HPDE6-E6E7 (cell line): ENCODE measurements around the gene TBC1D32.
"Not testable (repeated sequence)": the region's sequence is repeated elsewhere in the genome, so short reads cannot be mapped to it uniquely, and the experiment has no call there.

ENCODE experiments used
- DNase-seq: peaks from one replicate; pipeline ENCODE4 v3.0.0; 2011; ENCODE audit warnings: missing footprints; ENCODE audit errors: extremely low spot score

TBC1D32 gene

GRCh38 chr6:121321282-121321681 lies 13.0 kb downstream of the TBC1D32 start:
- DNase-seq = no peak

GRCh38 chr6:121319603-121320002 lies 14.7 kb downstream of the TBC1D32 start:
- DNase-seq = no peak

DNA sequence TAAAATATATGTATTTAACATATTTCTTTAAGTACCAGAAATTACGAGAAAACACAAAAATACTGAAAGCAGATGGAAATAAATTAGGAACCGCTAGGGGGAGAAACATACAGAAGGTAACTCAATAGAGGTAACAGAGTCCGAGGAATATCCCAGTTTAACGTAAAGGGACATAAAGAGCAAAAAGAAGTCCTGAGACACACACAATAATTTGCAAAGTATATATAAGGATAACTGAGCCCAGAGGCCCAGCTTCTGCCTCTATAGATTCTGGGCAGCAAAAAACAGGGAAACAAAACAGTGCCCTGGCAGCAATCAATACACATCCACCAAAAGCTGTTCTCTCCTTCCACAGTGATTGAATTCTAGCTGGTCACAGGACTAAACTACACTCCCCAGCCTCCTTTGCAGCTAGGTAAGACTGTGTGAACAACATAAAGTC lies 15.1 kb downstream of the TBC1D32 start:
- DNase-seq = no peak

GRCh38 chr6:121314381-121315112 lies 19.7 kb downstream of the TBC1D32 start:
- DNase-seq = no peak

DNA sequence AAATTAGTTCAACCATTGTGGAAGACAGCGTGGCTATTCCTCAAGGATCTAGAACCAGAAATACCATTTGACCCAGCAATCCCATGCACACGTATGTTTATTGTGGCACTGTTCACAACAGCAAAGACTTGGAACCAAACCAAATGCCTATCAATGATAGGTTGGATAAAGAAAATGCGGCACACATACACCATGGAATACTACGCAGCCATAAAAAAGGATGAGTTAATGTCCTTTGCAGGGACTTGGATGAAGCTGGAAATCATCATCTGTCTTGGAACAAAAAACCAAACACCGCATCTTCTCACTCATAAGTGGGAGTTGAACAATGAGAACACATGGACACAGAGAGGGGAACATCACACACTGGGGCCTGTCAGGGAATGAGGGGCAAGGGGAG lies 22.5 kb downstream of the TBC1D32 start:
- not testable (repeated sequence) for DNase-seq

GRCh38 chr6:121310495-121310894 lies 23.8 kb downstream of the TBC1D32 start:
- DNase-seq = no peak

DNA sequence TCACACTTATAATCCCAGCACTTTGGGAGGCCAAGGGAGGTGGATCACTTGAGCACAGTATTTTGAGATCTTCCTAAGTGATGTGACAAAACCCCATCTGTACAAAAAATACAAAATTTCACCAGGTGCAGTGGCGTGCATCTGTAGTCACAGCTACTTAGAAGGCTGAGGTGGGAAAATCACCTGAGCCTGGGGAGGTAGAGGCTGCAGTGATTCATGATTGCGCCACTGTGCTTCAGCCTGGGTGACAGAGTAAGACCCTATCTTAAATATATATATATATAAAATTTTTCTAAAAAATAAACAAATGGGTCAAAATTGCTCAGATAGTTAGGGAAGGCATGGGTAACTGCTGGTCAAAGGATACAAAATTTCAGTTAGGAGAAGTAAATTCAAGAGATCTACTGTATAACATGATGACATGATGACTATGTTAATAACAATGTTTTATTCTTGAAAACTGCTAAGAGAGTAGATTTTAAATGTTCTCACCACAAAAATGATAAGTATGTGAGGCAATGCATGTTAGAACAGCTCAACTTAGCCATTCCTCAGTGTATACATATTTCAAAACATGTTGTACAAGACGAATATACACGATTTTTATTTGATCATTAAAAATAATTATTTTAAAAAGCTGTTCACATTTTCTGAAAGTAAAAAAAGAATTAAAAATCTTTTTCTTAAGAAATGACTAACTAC lies 24.4 kb downstream of the TBC1D32 start:
- no peak for DNase-seq

- peak; percentile 17 for DNase-seq
Observed at GRCh38 chr6:121305957-121306607, 28.2 kb downstream of the TBC1D32 start.

DNA sequence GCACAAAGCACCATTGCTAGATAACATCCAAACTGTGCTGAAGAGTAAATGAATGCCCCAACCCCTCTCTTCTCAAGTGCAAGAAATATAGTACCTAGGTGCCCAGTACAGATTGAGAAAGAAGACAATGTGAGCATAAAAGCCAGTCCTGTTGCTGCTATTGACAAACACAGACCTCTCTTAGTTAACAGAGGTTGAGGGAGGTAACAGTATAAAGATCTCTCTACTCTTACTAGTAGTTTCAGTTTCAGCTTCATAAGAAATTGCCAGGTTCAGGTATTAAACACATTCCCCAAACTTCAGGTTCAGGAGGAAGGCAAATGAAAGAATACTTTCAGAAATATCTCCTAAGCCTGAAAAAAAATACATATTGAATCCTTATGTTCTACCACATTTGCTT lies 31.4 kb downstream of the TBC1D32 start:
- no peak for DNase-seq

DNA sequence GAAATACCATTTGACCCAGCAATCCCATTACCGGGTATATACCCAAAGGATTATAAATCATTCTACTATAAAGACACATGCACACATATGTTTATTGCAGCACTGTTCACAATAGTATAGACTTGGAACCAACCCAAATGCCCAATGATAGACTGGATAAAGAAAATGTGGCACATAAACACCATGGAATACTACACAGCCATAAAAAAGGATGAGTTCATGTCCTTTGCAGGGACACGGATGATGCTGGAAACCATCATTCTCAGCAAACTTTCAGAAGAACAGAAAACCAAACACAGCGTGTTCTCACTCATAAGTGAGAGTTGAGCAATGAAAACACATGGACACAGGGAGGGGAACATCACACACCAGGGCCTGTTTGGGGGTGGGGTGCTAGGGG lies 33.1 kb downstream of the TBC1D32 start:
- DNase-seq = not testable (repeated sequence)

GRCh38 chr6:121297694-121298093 lies 36.6 kb downstream of the TBC1D32 start:
- no peak for DNase-seq

GRCh38 chr6:121285041-121285440 lies 49.2 kb downstream of the TBC1D32 start:
- no peak for DNase-seq

DNA sequence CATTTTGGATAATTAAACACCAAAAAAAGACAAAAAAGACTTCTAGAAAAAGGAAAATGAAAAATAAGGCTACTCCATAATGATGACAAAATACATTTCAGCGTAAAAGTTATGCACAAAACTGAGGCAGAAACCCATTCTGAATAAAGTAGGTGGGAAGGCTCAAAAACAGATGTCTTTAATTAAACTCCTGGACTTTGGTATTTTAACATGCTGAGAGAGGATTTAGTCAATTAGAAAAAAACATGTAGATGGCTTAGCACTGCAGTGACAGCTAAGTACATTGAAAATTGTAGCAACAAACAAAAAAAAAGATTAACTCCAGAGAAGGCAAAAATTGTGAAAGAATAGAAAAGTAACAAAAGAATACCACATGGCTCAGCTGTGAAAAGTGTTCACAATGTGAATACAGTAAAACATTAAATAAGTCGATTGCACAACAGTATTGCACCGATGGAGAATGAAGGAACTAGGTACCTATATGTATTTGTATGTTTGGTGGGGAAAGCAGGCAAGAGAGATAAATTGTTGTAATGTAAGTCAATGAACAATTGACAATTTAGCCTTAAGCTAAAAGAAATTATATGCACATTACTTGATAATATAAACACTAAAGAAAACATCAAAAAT lies 59.5 kb downstream of the TBC1D32 start:
- DNase-seq = no peak

DNA sequence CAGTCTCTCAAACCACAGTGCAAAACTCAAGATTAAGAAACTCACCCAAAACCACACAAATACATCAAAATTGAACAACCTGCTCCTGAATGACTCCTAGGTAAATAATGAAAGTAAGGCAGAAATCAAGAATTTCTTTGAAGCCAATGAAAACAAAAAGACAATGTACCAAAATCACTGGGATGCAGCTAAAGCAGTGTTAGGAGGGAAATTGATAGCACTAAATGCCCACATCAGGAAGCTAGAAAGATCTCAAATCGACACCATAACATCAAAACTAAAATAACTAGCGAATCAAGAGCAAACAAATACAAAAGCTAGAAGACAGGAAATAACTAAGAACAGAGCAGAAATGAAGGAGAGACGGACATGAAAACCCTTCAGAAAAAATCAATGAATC lies 70.5 kb downstream of the TBC1D32 start:
- no peak for DNase-seq

DNA sequence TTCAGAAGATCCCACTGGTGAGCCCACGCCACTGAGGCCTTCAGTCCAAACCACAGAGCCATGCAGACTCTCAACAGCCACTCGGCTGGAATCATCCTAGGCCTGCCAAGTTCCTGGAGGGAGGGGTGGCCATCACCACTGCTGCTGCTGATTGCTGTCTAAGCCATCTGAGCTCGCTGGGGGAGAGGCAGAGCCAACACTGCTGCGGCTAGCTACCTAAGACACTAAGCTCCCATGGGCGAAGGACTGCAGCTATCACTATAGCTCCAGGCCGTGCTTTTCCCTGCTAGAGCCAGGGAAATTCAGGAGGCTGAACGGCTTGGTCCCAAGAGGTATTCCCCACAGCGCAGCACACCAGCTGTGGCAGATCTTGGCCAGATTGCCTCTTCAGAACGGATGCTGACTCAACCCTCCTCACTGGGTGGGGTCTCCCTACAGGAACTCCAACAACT lies 73.6 kb downstream of the TBC1D32 start:
- no peak for DNase-seq

DNA sequence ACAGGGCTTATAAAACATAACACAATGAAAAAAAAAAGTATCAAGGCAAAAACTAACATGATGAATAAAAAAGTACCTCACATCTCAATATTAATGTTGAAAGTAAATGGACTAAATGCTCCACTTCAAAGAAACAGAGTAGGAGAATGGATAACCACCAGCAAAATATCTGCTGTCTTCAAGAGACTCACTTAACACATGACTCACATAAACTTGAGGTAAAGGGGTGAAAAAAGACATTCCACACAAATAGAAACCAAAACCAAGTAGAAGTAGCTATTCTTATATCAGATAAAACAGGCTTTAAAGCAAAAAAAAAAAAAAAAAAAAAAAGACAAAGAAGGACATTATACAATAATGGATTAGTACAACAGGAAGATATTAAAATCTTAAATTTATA lies 86.9 kb downstream of the TBC1D32 start:
- DNase-seq = no peak

- DNase-seq = no peak
Observed at GRCh38 chr6:121242386-121242785, 91.9 kb downstream of the TBC1D32 start.

DNA sequence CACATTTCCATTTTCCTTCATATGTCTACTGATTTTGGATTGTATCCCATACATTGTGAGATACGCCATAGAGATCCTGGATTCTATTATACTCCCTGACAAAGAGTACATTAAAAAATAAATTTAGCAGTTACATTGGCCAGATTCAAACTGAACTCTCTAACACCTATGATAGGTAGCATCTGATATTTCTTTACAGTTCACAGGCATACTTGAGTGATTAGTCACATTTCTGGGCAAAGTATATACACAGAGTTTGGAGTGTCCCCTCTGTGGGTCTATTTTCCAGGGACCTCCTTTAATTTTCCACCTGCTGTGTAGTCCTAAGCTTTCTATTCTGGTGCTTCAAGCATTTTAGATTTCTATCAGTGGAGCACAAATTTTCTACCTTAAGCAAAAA lies 96.4 kb downstream of the TBC1D32 start:
- no peak for DNase-seq

DNA sequence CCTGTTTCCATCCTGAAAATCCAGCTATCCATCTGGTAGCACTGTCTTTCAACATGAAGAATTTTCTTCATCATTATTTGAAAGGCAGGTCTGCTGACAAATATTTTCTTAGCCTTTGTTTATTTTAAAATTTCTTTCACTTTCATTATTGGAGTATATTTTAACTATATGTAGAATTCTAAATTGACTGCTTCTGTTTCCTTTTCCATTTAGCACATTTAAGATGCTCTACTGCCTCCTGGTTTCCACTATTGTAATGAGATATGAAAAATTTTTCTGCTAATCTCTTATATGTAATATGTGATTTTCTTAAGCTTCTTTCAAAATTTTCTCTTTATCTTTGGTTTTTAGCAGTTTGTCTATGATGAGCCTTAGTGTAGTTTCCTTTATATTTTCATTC lies 97.3 kb downstream of the TBC1D32 start:
- DNase-seq = no peak

- DNase-seq = no peak
Observed at GRCh38 chr6:121235386-121235785, 98.9 kb downstream of the TBC1D32 start.

DNA sequence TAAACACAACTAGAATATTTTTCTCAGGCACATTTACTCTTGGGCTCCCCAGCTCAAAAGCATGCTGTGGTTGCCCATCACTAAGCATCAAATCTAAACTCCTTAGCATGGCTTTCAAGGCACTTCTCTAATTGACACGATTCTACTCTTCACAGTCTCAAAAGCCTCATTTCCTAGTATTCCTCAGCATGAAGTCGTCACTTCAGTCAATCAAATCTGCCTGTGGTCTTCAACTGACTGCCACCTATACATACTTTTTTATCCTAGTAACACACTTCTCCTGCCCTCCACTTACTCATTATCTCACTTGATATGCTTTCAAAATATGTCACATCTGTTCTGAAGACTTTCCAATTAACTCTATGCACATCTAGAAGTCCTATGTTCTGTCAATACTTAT lies 110.3 kb downstream of the TBC1D32 start:
- DNase-seq = no peak

DNA sequence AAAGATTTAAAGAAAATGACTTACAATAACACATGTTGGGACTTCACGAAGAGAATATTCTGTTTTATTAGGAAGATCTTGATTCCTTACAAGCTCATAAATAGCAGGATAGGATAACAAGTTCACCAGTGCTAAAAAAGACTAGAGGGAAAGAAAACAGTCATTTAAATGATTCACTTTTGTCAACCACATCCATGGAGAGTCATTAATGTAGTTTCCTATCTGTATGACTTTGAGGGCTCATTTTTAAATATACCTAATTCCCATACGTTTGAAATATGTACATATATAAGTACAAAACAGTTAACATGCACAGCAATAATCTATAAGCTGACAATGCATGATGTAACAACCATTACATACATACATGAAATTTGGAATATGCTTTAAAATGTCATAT lies 111.1 kb downstream of the TBC1D32 start:
- no peak for DNase-seq
